Calu3 (cell line): ENCODE measurements around the gene PSMD1. TPM values are rescaled to one million over a fixed set of nuclear protein-coding genes. Genes with fewer than 3 reads are reported as not detected.
"Not testable (repeated sequence)": the region's sequence is repeated elsewhere in the genome, so short reads cannot be mapped to it uniquely, and the experiment has no call there.

Experiments
- BruUV-seq: library from RNA; stranded (reverse); fragments of 400-500 nt; replicated peaks from 2 replicates; lab custom pipeline; 2021; lab: Mats Ljungman, UMichigan
- CTCF ChIA-PET: fragments of 300-600 bp; sonication (Branson Sonifier 250); formaldehyde crosslinking; loops from one replicate; lab custom pipeline; 2022; ENCODE audit warnings: antibody characterized with exemption; lab: Charles Lee
- DNase-seq: peaks from one replicate; pipeline ENCODE4 v3.0.0; 2022
- H3K27ac Mint-ChIP-seq: one replicate; pipeline ENCODE4 v1.8.0; 2022; ENCODE audit warnings: mixed read lengths; ENCODE audit not compliant: unreplicated experiment
- H3K27me3 Mint-ChIP-seq: one replicate; pipeline ENCODE4 v1.8.0; 2022; ENCODE audit warnings: mixed read lengths; ENCODE audit not compliant: unreplicated experiment
- H3K36me3 Mint-ChIP-seq: one replicate; pipeline ENCODE4 v1.8.0; 2022; ENCODE audit warnings: mild to moderate bottlenecking, moderate library complexity, mixed read lengths; ENCODE audit not compliant: insufficient read depth, unreplicated experiment
- H3K4me1 Mint-ChIP-seq: one replicate; pipeline ENCODE4 v1.8.0; 2022; ENCODE audit warnings: mild to moderate bottlenecking, low read depth, mixed read lengths; ENCODE audit not compliant: unreplicated experiment
- H3K4me3 Mint-ChIP-seq: one replicate; pipeline ENCODE4 v1.8.0; 2022; ENCODE audit warnings: mild to moderate bottlenecking, low read depth, moderate library complexity, mixed read lengths; ENCODE audit not compliant: unreplicated experiment
- H3K9me3 Mint-ChIP-seq: one replicate; pipeline ENCODE4 v1.8.0; 2022; ENCODE audit warnings: low read depth, mixed read lengths; ENCODE audit not compliant: unreplicated experiment
- CTCF ChIP-seq: fragments of 200-600 bp; IDR thresholded peaks from one replicate; pipeline ENCODE4 v1.8.0; 2022; ENCODE audit warnings: antibody characterized with exemption; ENCODE audit not compliant: unreplicated experiment
- intact Hi-C: fragments of 100-400 bp; cut with micrococcal nuclease; formaldehyde crosslinking; loops from one replicate; pipeline ENCODE4 v1.10.0; 2022; ENCODE audit not compliant: unreplicated experiment
- total RNA-seq: library from RNA; stranded (reverse); gene quantifications from 2 replicates; pipeline ENCODE4 v1.2.3, GENCODE V29; 2022

PSMD1 gene
- total RNA-seq, 1 experiment from 2014 or later: 135 TPM

GRCh38 chr2:231065966-231066365, 9.3 kb downstream of the PSMD1 start:
- Mint-ChIP-seq H3K36me3 (peaks cover 50% of the 10 kb centered on the region), H3K4me1 (peaks cover 16% of the 10 kb centered on the region), H3K4me3 (no peak overlapping the region), H3K27ac (no peak overlapping the region), H3K9me3 (no peaks in the 10 kb centered on the region), H3K27me3 (no peaks in the 10 kb centered on the region)
- no TSS peak for BruUV-seq
- CTCF ChIA-PET: no interaction called here
- DNase-seq: no peak
- intact Hi-C loops: no loop called here
- TF ChIP-seq CTCF: no peak

DNA sequence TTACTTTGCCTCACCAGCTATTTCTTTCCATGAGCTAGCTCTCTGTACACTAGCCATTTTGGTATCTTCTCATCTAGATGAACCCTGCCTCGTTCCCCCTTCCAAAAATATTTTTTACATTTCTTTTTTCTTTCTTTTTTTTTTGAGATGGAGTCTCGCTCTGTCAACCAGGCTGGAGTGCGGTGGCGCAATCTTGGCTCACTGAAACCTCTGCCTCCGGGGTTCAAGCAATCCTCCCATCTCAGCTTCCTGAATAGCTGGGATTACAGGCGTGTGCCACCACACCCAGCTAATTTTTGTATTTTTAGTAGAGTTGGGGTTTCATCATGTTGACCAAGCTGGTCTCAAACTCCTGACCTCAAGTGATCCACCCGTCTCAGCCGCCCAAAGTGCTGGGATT, 10.9 kb downstream of the PSMD1 start:
- H3K9me3 Mint-ChIP-seq, BruUV-seq, CTCF ChIA-PET, H3K4me3 Mint-ChIP-seq, DNase-seq, intact Hi-C loops, H3K27me3 Mint-ChIP-seq: not testable (repeated sequence)
- Mint-ChIP-seq H3K27ac (peak overlapping the region; percentile 9), H3K36me3 (peaks cover 39% of the 10 kb centered on the region), H3K4me1 (peaks cover 16% of the 10 kb centered on the region)

GRCh38 chr2:231068525-231069222, 12.0 kb downstream of the PSMD1 start:
- Mint-ChIP-seq H3K9me3 (no peaks in the 10 kb centered on the region), H3K36me3 (peaks cover 35% of the 10 kb centered on the region), H3K4me1 (peaks cover 16% of the 10 kb centered on the region), H3K4me3 (no peak overlapping the region), H3K27me3 (no peaks in the 10 kb centered on the region), H3K27ac (peak overlapping the region; percentile 9)
- intact Hi-C loops: no loop called here
- peak; percentile 20 for DNase-seq
- BruUV-seq: no TSS peak
- TF ChIP-seq CTCF: no peak
- CTCF ChIA-PET: interaction anchor here (0.7 kb wide), 1 partner anchor 363 kb away, joined by 3 read pairs; no protein-coding TSS in a partner anchor

- H3K9me3 Mint-ChIP-seq: no peaks in the 10 kb centered on the region
- TF ChIP-seq CTCF: no peak
- CTCF ChIA-PET: interaction anchor here (0.7 kb wide), 1 partner anchor 364 kb away, joined by 3 read pairs; no protein-coding TSS in a partner anchor
- no peak for DNase-seq
- no peak overlapping the region for H3K4me3 Mint-ChIP-seq
- no peak overlapping the region for H3K27ac Mint-ChIP-seq
- H3K27me3 Mint-ChIP-seq: no peaks in the 10 kb centered on the region
- BruUV-seq: no TSS peak
- H3K4me1 Mint-ChIP-seq: peaks cover 16% of the 10 kb centered on the region
- intact Hi-C loops: no loop called here
- H3K36me3 Mint-ChIP-seq: peaks cover 32% of the 10 kb centered on the region
These were observed 12.8 kb downstream of the PSMD1 start for GRCh38 chr2:231069379-231070054.

GRCh38 chr2:231084565-231084964, 27.9 kb downstream of the PSMD1 start:
- CTCF ChIA-PET: no interaction called here
- no peak for TF ChIP-seq CTCF
- no peaks in the 10 kb centered on the region for H3K27me3 Mint-ChIP-seq
- H3K36me3 Mint-ChIP-seq: peaks cover 39% of the 10 kb centered on the region
- no peak overlapping the region for H3K4me3 Mint-ChIP-seq
- H3K4me1 Mint-ChIP-seq: no peaks in the 10 kb centered on the region
- intact Hi-C loops: no loop called here
- no TSS peak for BruUV-seq
- no peak for DNase-seq
- no peak overlapping the region for H3K27ac Mint-ChIP-seq
- no peaks in the 10 kb centered on the region for H3K9me3 Mint-ChIP-seq
